HG02943 (cell line): ENCODE measurements around the gene FGG.

Experiments used
- ATAC-seq: cut with Tn5 transposase; IDR thresholded peaks from one replicate; pipeline ENCODE4 v1.9.1; 2021; ENCODE audit warnings: mild to moderate bottlenecking, low read depth, moderate library complexity; ENCODE audit not compliant: unreplicated experiment

Gene FGG

GRCh38 chr4:154588198-154588597 is 24.3 kb downstream of the FGG start:
- no peak for ATAC-seq

GRCh38 chr4:154586296-154587033 is 26.0 kb downstream of the FGG start:
- ATAC-seq = no peak

GRCh38 chr4:154585369-154586018 is 27.0 kb downstream of the FGG start:
- no peak for ATAC-seq

GRCh38 chr4:154584259-154584658 is 28.2 kb downstream of the FGG start:
- no peak for ATAC-seq

- no peak for ATAC-seq
Measured at GRCh38 chr4:154583677-154584076, 28.8 kb downstream of the FGG start.

GRCh38 chr4:154583230-154583629 is 29.2 kb downstream of the FGG start:
- no peak for ATAC-seq

- no peak for ATAC-seq
Measured at GRCh38 chr4:154582723-154583122, 29.7 kb downstream of the FGG start.

- no peak for ATAC-seq
Measured at GRCh38 chr4:154579927-154580326, 32.5 kb downstream of the FGG start.

- no peak for ATAC-seq
Measured at GRCh38 chr4:154578919-154579318, 33.5 kb downstream of the FGG start.

GRCh38 chr4:154577324-154577723 is 35.1 kb downstream of the FGG start:
- ATAC-seq = no peak

- no peak for ATAC-seq
Measured at GRCh38 chr4:154574311-154574710, 38.1 kb downstream of the FGG start.

GRCh38 chr4:154573190-154573870 is 39.1 kb downstream of the FGG start:
- ATAC-seq = no peak

GRCh38 chr4:154569584-154569983 is 42.9 kb downstream of the FGG start:
- ATAC-seq = no peak

- no peak for ATAC-seq
Measured at GRCh38 chr4:154569028-154569427, 43.4 kb downstream of the FGG start.

- ATAC-seq = no peak
Measured at GRCh38 chr4:154566639-154567204, 45.7 kb downstream of the FGG start.

GRCh38 chr4:154565704-154566103 is 46.8 kb downstream of the FGG start:
- ATAC-seq = no peak

- ATAC-seq = no peak
Measured at GRCh38 chr4:154564311-154564710, 48.1 kb downstream of the FGG start.

- no peak for ATAC-seq
Measured at GRCh38 chr4:154562697-154563254, 49.7 kb downstream of the FGG start, which contains the start of gene FGB. FGB (plus strand) TSS chr4:154563011; CDS start chr4:154563019, 8 bp downstream.

GRCh38 chr4:154560824-154561231 is 51.6 kb downstream of the FGG start:
- ATAC-seq = no peak

GRCh38 chr4:154560419-154560801 is 52.0 kb downstream of the FGG start:
- ATAC-seq = no peak
